Activated B cell treated with CpG ODN at 0.5 μM for 24 hours (primary cell): ENCODE data around the gene HSD17B8. TPM values are rescaled to one million over a fixed set of nuclear protein-coding genes. Genes with fewer than 3 reads are reported as not detected.
A peak's percentile ranks its signal among the peaks of the same experiment; 100 is the strongest.

Experiments
- ATAC-seq: fragments of 200-7000 bp; cut with Tn5 transposase; one replicate; pipeline ENCODE4 v1.10.0; 2021; ENCODE audit warnings: low read depth, mild to moderate bottlenecking, moderate library complexity
- CTCF ChIA-PET: fragments of 350-600 bp; sonication (Branson Sonifier 250); formaldehyde crosslinking; loops from one replicate; lab custom pipeline; 2021; ENCODE audit warnings: antibody characterized with exemption; lab: Charles Lee
- POLR2A ChIA-PET: fragments of 350-600 bp; sonication (Branson Sonifier 250); formaldehyde crosslinking; loops from one replicate; lab custom pipeline; 2021; ENCODE audit warnings: antibody characterized with exemption; lab: Charles Lee
- DNase-seq: peaks from one replicate; pipeline ENCODE4 v3.0.0; 2022
- H3K27ac Mint-ChIP-seq: one replicate; pipeline ENCODE4 v1.8.0; 2020; ENCODE audit warnings: mixed read lengths
- H3K27me3 Mint-ChIP-seq: one replicate; pipeline ENCODE4 v1.8.0; 2021; ENCODE audit warnings: mixed read lengths
- H3K36me3 Mint-ChIP-seq: one replicate; pipeline ENCODE4 v1.8.0; 2021; ENCODE audit warnings: low read depth, mixed read lengths
- H3K4me1 Mint-ChIP-seq: one replicate; pipeline ENCODE4 v1.8.0; 2021; ENCODE audit warnings: mixed read lengths
- H3K4me3 Mint-ChIP-seq: one replicate; pipeline ENCODE4 v1.8.0; 2020; ENCODE audit warnings: mild to moderate bottlenecking, mixed read lengths
- H3K9me3 Mint-ChIP-seq: one replicate; pipeline ENCODE4 v1.8.0; 2020; ENCODE audit warnings: mixed read lengths
- intact Hi-C: fragments of 100-400 bp; cut with micrococcal nuclease; formaldehyde crosslinking; loops from one replicate; pipeline ENCODE4 v1.15.1; 2024
- total RNA-seq: library from RNA; stranded (reverse); gene quantifications from 2 replicates; pipeline ENCODE4 v1.2.3, GENCODE V29; 2022
- TF ChIP-seq, protein P1 (sequence below): fragments of 200-600 bp; IDR thresholded peaks from one replicate; pipeline ENCODE4 v1.8.0; 2022; ENCODE audit warnings: antibody characterized with exemption, mild to moderate bottlenecking

HSD17B8 gene
- total RNA-seq, 1 donor from 2014 or later = 12.3 TPM

DNA sequence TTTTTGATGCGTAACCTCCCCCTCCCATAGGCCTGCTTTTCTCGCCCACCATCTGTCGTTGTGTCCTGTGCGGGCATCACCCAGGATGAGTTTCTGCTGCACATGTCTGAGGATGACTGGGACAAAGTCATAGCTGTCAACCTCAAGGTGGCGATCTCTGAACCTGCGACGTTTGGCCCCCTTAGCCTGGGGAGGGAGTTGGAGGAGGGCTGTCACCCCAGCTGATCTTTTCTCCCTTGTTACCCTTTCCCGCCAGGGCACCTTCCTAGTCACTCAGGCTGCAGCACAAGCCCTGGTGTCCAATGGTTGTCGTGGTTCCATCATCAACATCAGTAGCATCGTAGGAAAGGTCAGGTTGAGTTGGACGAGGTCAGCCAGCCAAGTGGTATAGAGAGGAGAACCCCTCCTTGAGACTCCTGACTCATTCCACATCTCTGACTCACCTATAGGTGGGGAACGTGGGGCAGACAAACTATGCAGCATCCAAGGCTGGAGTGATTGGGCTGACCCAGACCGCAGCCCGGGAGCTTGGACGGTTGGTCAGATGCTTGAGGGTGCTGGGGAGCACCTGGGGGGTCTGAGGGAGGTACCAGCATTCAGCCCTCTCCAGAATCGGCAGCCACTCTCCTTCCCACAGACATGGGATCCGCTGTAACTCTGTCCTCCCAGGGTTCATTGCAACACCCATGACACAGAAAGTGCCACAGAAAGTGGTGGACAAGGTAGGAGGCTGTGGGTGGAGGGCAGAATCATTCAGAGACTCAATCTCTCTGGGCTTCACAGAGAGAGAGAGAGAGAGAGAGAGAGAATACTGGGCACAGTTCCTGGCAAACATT lies 954 bp downstream of the HSD17B8 start:
- intact Hi-C loops = loop anchor here (5.0 to 10.0 kb wide), 2 partner anchors 227 to 1231 kb away; partner anchors contain the start of gene DXO

DNA sequence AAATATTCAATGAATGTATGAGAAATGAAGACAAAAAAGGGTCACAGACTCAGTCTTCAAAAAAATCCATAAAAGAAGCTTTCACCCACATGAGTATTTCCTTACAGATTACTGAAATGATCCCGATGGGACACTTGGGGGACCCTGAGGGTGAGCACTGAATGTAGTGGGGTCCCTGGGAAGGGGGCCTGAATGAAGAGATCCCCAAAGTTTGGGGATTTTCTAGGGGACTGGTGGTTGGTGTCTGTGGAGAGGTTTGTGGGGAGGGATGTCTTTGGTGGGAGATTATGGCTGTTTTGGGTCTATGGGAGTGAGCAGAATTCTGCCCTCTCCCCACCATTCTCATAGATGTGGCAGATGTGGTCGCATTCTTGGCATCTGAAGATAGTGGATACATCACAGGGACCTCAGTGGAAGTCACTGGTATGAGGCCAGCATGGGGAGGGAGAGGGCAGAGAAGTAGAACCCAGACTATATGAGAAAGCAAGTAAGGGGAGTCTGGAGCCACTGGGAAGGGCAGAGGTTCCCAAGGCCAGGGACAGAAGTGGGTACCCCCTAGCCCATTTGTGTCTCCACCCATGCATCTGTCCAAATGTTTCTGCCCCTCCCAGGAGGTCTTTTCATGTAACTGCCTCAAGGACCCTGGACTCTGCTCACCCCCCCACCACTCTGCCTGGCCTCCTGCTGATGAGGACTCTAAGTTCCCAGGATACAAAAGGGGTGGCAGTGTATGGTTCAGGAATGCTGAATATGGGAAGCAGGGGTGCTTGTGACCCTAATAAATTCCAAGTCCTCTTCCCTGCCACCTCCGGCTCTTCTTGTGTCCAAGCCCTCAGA lies 1.8 kb downstream of the HSD17B8 start:
- Mint-ChIP-seq H3K27ac (no peak overlapping the region), H3K4me1 (peaks cover 56% of the 10 kb centered on the region), H3K27me3 (no peaks in the 10 kb centered on the region), H3K9me3 (no peaks in the 10 kb centered on the region), H3K4me3 (peak overlapping the region; percentile 87), H3K36me3 (peaks cover 41% of the 10 kb centered on the region)
- TF ChIP-seq, protein P1, sequence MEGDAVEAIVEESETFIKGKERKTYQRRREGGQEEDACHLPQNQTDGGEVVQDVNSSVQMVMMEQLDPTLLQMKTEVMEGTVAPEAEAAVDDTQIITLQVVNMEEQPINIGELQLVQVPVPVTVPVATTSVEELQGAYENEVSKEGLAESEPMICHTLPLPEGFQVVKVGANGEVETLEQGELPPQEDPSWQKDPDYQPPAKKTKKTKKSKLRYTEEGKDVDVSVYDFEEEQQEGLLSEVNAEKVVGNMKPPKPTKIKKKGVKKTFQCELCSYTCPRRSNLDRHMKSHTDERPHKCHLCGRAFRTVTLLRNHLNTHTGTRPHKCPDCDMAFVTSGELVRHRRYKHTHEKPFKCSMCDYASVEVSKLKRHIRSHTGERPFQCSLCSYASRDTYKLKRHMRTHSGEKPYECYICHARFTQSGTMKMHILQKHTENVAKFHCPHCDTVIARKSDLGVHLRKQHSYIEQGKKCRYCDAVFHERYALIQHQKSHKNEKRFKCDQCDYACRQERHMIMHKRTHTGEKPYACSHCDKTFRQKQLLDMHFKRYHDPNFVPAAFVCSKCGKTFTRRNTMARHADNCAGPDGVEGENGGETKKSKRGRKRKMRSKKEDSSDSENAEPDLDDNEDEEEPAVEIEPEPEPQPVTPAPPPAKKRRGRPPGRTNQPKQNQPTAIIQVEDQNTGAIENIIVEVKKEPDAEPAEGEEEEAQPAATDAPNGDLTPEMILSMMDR = no peak
- ChIA-PET POLR2A (interaction anchor here (0.7 to 1.1 kb wide), 2 partner anchors 8 to 43 kb away, joined by 3 read pairs; no protein-coding TSS in a partner anchor), CTCF (no interaction called here)
- no peak for ATAC-seq
- no peak for DNase-seq
- intact Hi-C loops = loop anchor here (5.0 to 10.0 kb wide), 2 partner anchors 226 to 1231 kb away; partner anchors contain the start of gene DXO

More for the DNA sequence above, 954 bp downstream of the HSD17B8 start:
- Mint-ChIP-seq H3K27ac (peak overlapping the region; percentile 71), H3K36me3 (peaks cover 43% of the 10 kb centered on the region), H3K4me3 (peak overlapping the region; percentile 87), H3K9me3 (no peaks in the 10 kb centered on the region), H3K4me1 (peaks cover 65% of the 10 kb centered on the region), H3K27me3 (no peaks in the 10 kb centered on the region)
- TF ChIP-seq, protein P1 = no peak
- ATAC-seq (no peak), DNase-seq (no peak)
- ChIA-PET POLR2A (interaction anchor here (0.6 to 1.3 kb wide), 7 partner anchors 7 to 519 kb away, joined by 3 to 6 read pairs (median 3); no protein-coding TSS in a partner anchor), CTCF (interaction anchor here (1.3 kb wide), 1 partner anchor 42 kb away, joined by 3 read pairs; no protein-coding TSS in a partner anchor)

DNA sequence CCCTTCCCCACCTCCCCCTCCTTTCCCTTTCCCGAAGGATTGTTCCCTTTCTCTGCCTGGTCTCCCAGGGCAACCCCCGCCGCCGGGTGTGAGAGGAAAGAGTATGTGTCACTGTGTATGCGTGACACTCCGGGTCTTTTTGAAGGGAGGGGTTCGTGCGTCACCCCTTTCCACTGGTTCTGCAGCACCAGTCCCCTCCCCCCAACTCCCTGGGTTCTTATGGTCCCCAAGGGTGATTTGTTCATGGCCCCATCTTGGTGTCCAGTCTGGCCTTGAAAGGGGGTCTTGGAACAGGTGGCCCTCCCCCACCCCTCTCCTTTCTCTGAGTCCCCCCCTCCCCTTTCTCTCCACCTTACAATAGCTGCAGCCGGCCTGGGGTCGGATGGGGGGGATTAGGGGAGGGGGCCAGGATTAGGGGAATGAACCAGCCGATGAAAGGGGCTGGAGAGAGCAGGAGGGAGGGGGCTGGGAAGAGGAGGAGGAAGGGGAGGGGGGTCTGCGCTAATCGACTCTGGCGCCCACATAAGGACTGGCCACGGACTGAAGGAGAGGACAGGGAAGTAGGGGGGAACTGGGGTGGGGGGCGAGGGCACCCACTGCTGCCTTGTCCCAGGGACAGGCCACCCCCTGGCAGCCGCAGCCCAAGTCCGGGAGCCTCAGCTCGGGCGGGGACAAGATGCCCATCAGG lies 2.6 kb downstream of the HSD17B8 start:
- POLR2A ChIA-PET = interaction anchor here (0.6 to 2.7 kb wide), 5 partner anchors 11 to 178 kb away, joined by 4 to 38 read pairs (median 8); partner anchors contain the start of genes HLA-DPB1, RPS18 and VPS52
- Mint-ChIP-seq H3K4me1 (peaks cover 49% of the 10 kb centered on the region), H3K4me3 (peak overlapping the region; percentile 87), H3K9me3 (no peaks in the 10 kb centered on the region), H3K27ac (no peak overlapping the region), H3K27me3 (peaks cover under 1% of the 10 kb centered on the region), H3K36me3 (peaks cover 42% of the 10 kb centered on the region)
- intact Hi-C loops = loop anchor here (5.0 to 10.0 kb wide), 2 partner anchors 225 to 1232 kb away; partner anchors contain the start of gene DXO
- CTCF ChIA-PET = no interaction called here
- TF ChIP-seq, protein P1 = no peak
- ATAC-seq (no peak), DNase-seq (no peak)

DNA sequence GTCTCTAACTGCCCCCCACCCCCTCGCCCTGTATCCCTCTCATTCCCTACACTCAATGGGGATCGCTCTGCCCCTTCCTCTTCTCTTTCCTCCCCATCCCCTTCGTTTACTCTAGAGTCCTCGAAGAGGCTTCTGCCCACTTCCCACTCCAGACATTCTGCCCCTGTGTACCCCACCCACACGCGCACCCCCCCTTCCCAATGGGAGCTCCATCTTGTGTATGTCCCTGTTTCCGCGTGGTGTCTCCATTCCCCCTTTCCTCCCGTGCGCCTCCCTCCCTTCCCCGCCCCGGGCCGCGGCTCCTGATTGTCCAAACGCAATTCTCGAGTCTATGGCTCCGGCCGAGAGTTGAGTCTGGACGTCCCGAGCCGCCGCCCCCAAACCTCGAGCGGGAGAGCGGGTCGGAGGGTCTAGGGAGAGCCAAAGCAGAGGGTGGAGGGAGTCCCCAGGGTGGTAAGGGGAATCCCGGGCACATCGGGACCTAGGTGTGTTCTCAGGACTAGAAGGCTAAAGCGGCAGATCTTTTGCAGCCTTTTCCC lies 3.2 kb downstream of the HSD17B8 start:
- DNase-seq (peak; percentile 32), ATAC-seq (no peak)
- Mint-ChIP-seq H3K4me3 (peak overlapping the region; percentile 87), H3K9me3 (no peaks in the 10 kb centered on the region), H3K27ac (peak overlapping the region; percentile 76), H3K4me1 (peaks cover 45% of the 10 kb centered on the region), H3K27me3 (peaks cover 6% of the 10 kb centered on the region), H3K36me3 (peaks cover 39% of the 10 kb centered on the region)
- TF ChIP-seq, protein P1 = no peak
- intact Hi-C loops = loop anchor here (1.0 to 10.0 kb wide), 5 partner anchors 7 to 1233 kb away; partner anchors contain the start of genes COL11A2, DXO, RXRB and SLC39A7
- CTCF ChIA-PET = interaction anchor here (0.9 to 1.8 kb wide), 4 partner anchors 39 to 207 kb away, joined by 4 to 8 read pairs (median 4); no protein-coding TSS in a partner anchor
- POLR2A ChIA-PET = interaction anchor here (0.6 to 2.7 kb wide), 24 partner anchors 9 to 516 kb away, joined by 3 to 38 read pairs (median 4); partner anchors contain the start of genes BAK1, HLA-DPB1, RGL2 and RPS18
